Measurements from ENCODE around the gene PIGV.

GRCh38 chr1:26839339-26839722, 51.6 kb downstream of the PIGV start:
- no peak for TF ChIP-seq EZH2 (IDR thresholded peaks at IDR 0.05; ENCODE audit: insufficient read depth, poor library complexity, severe bottlenecking)
- no peak for TF ChIP-seq EZH2phosphoT487 (IDR thresholded peaks at IDR 0.05; ENCODE audit: insufficient read depth, low read depth)
